Panc1 (cell line): Measurements from ENCODE around the gene DALRD3.

Experiments
- POLR2AphosphoS5 ChIP-seq: IDR thresholded peaks from 2 replicates; pipeline ENCODE4 v1.6.1; 2012; ENCODE audit warnings: mild to moderate bottlenecking, low read depth, low read length, moderate library complexity
- TF ChIP-seq, protein P1 (sequence below): fragments of 450-650 bp; IDR thresholded peaks from 2 replicates; pipeline ENCODE4 v1.5.1; 2017; ENCODE audit warnings: mild to moderate bottlenecking

DNA sequence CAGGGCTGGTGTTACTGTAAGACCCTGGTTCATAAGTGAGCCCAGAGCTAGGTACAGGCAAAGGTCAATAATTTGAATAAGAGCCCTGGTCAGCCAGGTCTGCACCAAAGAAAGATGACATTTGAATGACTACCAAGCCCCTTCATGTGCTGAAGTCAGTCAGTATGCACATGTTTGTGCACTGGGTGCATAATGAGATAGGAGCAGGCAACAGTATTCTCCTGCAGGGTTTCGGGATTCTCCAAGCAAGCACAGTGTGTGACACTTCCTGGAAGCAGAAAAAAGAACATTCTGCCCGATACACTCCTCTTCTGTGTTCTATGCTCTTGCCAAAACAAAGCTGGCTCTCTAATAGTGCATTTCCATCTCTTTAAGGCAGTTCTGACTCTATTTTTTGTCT lies 16.3 kb upstream of the DALRD3 start:
- TF ChIP-seq, protein P1, sequence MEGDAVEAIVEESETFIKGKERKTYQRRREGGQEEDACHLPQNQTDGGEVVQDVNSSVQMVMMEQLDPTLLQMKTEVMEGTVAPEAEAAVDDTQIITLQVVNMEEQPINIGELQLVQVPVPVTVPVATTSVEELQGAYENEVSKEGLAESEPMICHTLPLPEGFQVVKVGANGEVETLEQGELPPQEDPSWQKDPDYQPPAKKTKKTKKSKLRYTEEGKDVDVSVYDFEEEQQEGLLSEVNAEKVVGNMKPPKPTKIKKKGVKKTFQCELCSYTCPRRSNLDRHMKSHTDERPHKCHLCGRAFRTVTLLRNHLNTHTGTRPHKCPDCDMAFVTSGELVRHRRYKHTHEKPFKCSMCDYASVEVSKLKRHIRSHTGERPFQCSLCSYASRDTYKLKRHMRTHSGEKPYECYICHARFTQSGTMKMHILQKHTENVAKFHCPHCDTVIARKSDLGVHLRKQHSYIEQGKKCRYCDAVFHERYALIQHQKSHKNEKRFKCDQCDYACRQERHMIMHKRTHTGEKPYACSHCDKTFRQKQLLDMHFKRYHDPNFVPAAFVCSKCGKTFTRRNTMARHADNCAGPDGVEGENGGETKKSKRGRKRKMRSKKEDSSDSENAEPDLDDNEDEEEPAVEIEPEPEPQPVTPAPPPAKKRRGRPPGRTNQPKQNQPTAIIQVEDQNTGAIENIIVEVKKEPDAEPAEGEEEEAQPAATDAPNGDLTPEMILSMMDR, result no peak
- TF ChIP-seq POLR2AphosphoS5, result no peak
